ENCODE results near the gene SCAPER. TPM values are rescaled to one million over a fixed set of nuclear protein-coding genes. Genes with fewer than 3 reads are reported as not detected.

SCAPER gene
- total RNA-seq, 1 donor = 8.3 TPM

DNA sequence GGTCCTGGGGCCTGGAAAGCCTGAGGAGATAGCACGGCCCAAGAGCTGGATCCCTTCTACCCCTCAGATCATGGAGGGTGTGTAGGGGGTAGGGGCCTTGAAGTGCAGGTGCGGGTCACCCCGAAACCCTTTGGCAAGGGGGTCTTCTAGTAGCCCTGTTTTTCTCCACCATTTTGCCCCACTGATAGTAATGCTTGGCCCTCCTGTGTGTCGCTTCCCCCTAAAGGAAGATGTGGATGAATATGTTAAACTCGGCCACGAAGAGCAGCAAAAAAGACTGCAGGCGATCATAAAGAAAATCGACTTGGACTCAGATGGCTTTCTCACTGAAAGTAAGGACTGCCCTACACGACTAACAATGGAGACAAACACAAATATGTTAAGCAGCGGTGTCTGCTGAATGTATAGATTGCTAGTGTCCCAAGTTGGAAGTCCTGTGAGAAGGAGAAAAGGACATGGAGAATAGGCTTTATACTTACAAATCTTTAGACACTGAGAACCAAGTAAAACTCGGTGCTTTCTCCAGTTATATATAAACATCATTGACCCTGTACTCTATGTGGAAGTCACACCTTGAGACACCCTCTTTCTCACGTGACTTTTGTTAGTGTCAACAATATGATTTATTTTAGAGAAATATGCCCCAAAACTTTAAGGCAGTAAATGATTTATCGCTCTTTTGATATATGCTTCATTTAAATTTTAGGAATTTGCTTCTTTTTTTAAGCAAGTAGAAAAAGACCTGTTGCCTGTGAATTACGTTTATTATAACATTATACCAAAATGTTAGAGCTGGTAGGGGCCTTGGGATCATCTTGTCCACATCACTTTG is 27.2 kb upstream of the SCAPER start:
- peak overlapping the region; percentile 82 for H3K4me2 ChIP-seq (ENCODE audit: insufficient read depth, low read length)
- H3K4me3 ChIP-seq (ENCODE audit: insufficient read depth, low read length) = peak overlapping the region; percentile 85
- H3K9me3 ChIP-seq (ENCODE audit: low read depth, low read length) = no peaks in the 10 kb centered on the region
- TF ChIP-seq, protein P1, sequence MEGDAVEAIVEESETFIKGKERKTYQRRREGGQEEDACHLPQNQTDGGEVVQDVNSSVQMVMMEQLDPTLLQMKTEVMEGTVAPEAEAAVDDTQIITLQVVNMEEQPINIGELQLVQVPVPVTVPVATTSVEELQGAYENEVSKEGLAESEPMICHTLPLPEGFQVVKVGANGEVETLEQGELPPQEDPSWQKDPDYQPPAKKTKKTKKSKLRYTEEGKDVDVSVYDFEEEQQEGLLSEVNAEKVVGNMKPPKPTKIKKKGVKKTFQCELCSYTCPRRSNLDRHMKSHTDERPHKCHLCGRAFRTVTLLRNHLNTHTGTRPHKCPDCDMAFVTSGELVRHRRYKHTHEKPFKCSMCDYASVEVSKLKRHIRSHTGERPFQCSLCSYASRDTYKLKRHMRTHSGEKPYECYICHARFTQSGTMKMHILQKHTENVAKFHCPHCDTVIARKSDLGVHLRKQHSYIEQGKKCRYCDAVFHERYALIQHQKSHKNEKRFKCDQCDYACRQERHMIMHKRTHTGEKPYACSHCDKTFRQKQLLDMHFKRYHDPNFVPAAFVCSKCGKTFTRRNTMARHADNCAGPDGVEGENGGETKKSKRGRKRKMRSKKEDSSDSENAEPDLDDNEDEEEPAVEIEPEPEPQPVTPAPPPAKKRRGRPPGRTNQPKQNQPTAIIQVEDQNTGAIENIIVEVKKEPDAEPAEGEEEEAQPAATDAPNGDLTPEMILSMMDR (IDR thresholded peaks at IDR 0.05; ENCODE audit: extremely low read depth, low read depth, low read length) = no peak
- peaks cover 10% of the 10 kb centered on the region for H3K4me1 ChIP-seq (ENCODE audit: insufficient read depth, low read length)
- peaks cover 15% of the 10 kb centered on the region for H3K36me3 ChIP-seq (ENCODE audit: insufficient read depth, low read length)
- H2AFZ ChIP-seq (ENCODE audit: low read length) = peak overlapping the region; percentile 83
- no peaks in the 10 kb centered on the region for H4K20me1 ChIP-seq (ENCODE audit: insufficient read depth, low read length)
- peaks cover 19% of the 10 kb centered on the region for H3K79me2 ChIP-seq (ENCODE audit: insufficient read depth, low read length)
- no peak for DNase-seq (ENCODE audit: insufficient read length, low spot score, missing footprints)
- peak overlapping the region; percentile 8 for H3K27ac ChIP-seq (ENCODE audit: low read depth, low read length)
- H3K27me3 ChIP-seq (ENCODE audit: insufficient read depth, low read length) = no peaks in the 10 kb centered on the region

DNA sequence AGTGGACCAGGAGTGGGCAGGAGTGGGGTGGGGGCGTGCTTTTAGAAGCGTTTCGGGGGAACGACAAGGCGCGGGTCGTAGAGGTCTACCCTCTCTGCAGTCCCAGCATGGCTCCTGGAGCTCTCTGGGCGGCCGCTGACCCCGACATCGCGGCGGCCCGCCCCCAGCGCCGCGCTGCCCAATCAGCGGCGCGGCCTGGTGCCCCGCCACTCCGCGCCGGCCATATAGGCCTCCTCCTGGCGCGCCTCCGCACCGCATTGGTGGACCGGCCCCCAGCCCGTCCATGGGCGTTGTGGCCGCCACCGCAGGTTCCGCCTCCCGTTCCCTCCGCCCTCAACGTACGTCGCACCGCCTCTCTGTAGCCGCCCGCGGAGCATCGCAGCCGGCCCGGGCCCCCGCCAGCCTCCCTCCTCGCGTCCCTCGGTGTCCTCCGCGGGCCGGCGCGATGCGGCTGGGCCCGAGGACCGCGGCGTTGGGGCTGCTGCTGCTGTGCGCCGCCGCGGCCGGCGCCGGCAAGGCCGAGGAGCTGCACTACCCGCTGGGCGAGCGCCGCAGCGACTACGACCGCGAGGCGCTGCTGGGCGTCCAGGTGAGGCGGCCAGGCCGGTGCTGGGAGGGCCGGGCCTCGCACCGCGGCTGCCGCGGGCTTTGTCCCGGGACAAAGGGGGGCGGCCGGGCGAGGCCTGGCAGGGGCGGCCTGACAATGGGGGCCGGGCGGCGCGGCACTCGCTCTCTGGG is 26.4 kb upstream of the SCAPER start, which contains the start of gene RCN2:
Gene RCN2, plus strand, starts transcription at position 353 of the 738 bp plus-strand sequence. Its CDS starts 93 bp downstream, at position 446.
- Histone ChIP-seq H3K4me3 (ENCODE audit: insufficient read depth, low read length) (peak within 1 kb of the TSS; percentile 85), H3K27me3 (ENCODE audit: insufficient read depth, low read length) (no peaks in the 10 kb centered on the region), H4K20me1 (ENCODE audit: insufficient read depth, low read length) (no peaks in the 10 kb centered on the region), H3K36me3 (ENCODE audit: insufficient read depth, low read length) (peaks cover 11% of the 10 kb centered on the region), H3K79me2 (ENCODE audit: insufficient read depth, low read length) (peaks cover 19% of the 10 kb centered on the region), H3K4me1 (ENCODE audit: insufficient read depth, low read length) (peaks cover 10% of the 10 kb centered on the region), H3K4me2 (ENCODE audit: insufficient read depth, low read length) (peak within 1 kb of the TSS; percentile 90), H3K9me3 (ENCODE audit: low read depth, low read length) (no peaks in the 10 kb centered on the region), H2AFZ (ENCODE audit: low read length) (peak within 1 kb of the TSS; percentile 98), H3K27ac (ENCODE audit: low read depth, low read length) (peak within 1 kb of the TSS; percentile 57)
- DNase-seq (ENCODE audit: insufficient read length, low spot score, missing footprints) = peak; percentile 99
- TF ChIP-seq, protein P1 (IDR thresholded peaks at IDR 0.05; ENCODE audit: extremely low read depth, low read depth, low read length) = no peak

DNA sequence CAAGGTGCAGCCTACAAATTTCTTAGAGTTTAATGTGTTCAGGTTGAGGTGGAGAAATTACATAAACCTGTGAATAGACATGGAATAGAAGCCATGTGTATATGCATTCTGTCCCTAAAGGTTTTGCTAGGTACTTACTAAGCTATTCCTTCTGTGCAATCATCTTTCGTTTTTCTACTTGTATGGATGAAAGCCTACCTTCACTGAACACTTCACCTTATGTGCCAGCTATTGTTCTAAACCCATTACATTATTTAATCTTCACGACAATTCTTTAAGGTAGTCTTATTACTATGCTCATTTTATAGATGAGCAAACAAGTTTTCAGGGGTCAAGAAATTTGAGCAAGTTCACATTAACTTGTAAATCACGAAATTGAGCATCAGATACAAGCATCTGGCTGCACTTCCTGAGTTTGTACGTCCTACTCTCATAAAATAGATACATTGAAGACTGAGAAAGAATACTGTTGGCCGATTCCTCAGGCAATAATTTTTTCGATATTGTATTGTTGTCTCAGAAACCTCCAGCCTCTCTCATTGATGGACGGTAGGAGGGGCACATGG is 25.8 kb upstream of the SCAPER start:
- Histone ChIP-seq H3K9me3 (ENCODE audit: low read depth, low read length) (no peaks in the 10 kb centered on the region), H3K27me3 (ENCODE audit: insufficient read depth, low read length) (no peaks in the 10 kb centered on the region), H3K36me3 (ENCODE audit: insufficient read depth, low read length) (peaks cover 11% of the 10 kb centered on the region), H4K20me1 (ENCODE audit: insufficient read depth, low read length) (no peaks in the 10 kb centered on the region), H3K4me1 (ENCODE audit: insufficient read depth, low read length) (peaks cover 10% of the 10 kb centered on the region), H3K4me3 (ENCODE audit: insufficient read depth, low read length) (peak overlapping the region; percentile 85), H2AFZ (ENCODE audit: low read length) (peak overlapping the region; percentile 98), H3K79me2 (ENCODE audit: insufficient read depth, low read length) (peaks cover 19% of the 10 kb centered on the region), H3K4me2 (ENCODE audit: insufficient read depth, low read length) (peak overlapping the region; percentile 90), H3K27ac (ENCODE audit: low read depth, low read length) (peak overlapping the region; percentile 57)
- no peak for DNase-seq (ENCODE audit: insufficient read length, low spot score, missing footprints)
- TF ChIP-seq, protein P1 (IDR thresholded peaks at IDR 0.05; ENCODE audit: extremely low read depth, low read depth, low read length) = no peak
